ENCODE measurements around the gene KIAA0753. TPM values are rescaled to one million over a fixed set of nuclear protein-coding genes. Genes with fewer than 3 reads are reported as not detected.

Gene KIAA0753
- total and polyA plus RNA-seq, 2 of the 8 experiments (the other 6 are each of a cell fraction or from before 2014, with no cell fraction given), result 5.0 to 27.1 TPM

- Histone ChIP-seq H3K79me2 (ENCODE audit: control insufficient read depth in 1 of 2, insufficient read depth in 2 of 2, low read length in 2 of 2) (no peaks in the 10 kb centered on the region), H2BK15ac (ENCODE audit: low read length) (no peak overlapping the region), H3K23ac (ENCODE audit: insufficient read length) (no peak overlapping the region), H2AK5ac (ENCODE audit: low read depth, low read length) (no peak overlapping the region), H4K20me1 (replicated peaks in 1 of 2; ENCODE audit: control insufficient read depth in 1 of 2, insufficient read depth in 2 of 2, low read length in 2 of 2) (no peaks in the 10 kb centered on the region), H3K9me3 (ENCODE audit: insufficient read depth in 2 of 2, low read depth in 1 of 2, low read length in 1 of 2) (no peaks in the 10 kb centered on the region), H4K91ac (replicated peaks; ENCODE audit: insufficient read length, low read length) (no peak overlapping the region), H3K56ac (replicated peaks; ENCODE audit: insufficient read length, low read depth, low read length) (no peak overlapping the region), H3K18ac (ENCODE audit: extremely low read depth, low read length) (no peak overlapping the region), H3K79me1 (ENCODE audit: low read depth, low read length) (no peaks in the 10 kb centered on the region), H2BK12ac (ENCODE audit: low read depth, low read length) (no peak overlapping the region), H3K4me3 (ENCODE audit: extremely low read depth in 1 of 4, insufficient read depth in 2 of 4, low read depth in 3 of 4, low read length in 4 of 4) (no peak overlapping the region), H2BK5ac (ENCODE audit: low read depth, low read length) (no peak overlapping the region), H3K36me3 (ENCODE audit: control insufficient read depth in 2 of 4, insufficient read depth in 4 of 4, low read length in 3 of 4) (no peaks in the 10 kb centered on the region), H3K4me2 (ENCODE audit: insufficient read depth in 1 of 2, low read depth in 2 of 2, low read length in 2 of 2) (no peak overlapping the region), H3K23me2 (ENCODE audit: low read depth, low read length) (no peaks in the 10 kb centered on the region), H3K9ac (replicated peaks in 1 of 4; ENCODE audit: extremely low read depth in 1 of 4, low read depth in 3 of 4, low read length in 3 of 4) (no peak overlapping the region), H3K4me1 (replicated peaks in 1 of 4; ENCODE audit: control insufficient read depth in 3 of 4, insufficient read depth in 4 of 4, low read length in 3 of 4) (no peaks in the 10 kb centered on the region; a peak in 1 of 7 replicates), H2BK20ac (ENCODE audit: low read length) (no peak overlapping the region), H3K4ac (replicated peaks; ENCODE audit: insufficient read length, low read depth, low read length) (no peak overlapping the region), H2BK120ac (replicated peaks; ENCODE audit: low read depth, low read length) (no peak overlapping the region), H2AFZ (ENCODE audit: low read length) (no peak overlapping the region), H3K14ac (ENCODE audit: insufficient read length) (no peak overlapping the region), H3K27me3 (replicated peaks in 1 of 4; ENCODE audit: control insufficient read depth in 3 of 4, extremely low read depth in 1 of 4, insufficient read depth in 3 of 4, low read length in 3 of 4) (no peaks in the 10 kb centered on the region), H4K5ac (ENCODE audit: insufficient read length, low read depth, low read length) (no peak overlapping the region), H4K8ac (ENCODE audit: extremely low read depth, insufficient read depth, low read length) (no peak overlapping the region; the same call in 1 of the 2 replicates), H3K27ac (ENCODE audit: low read depth, low read length) (no peak overlapping the region)
- no peak for DNase-seq (ENCODE audit: low read depth in 1 of 2, low spot score in 2 of 2)
- POLR2A ChIA-PET (ENCODE audit: partially characterized antibody), result no interaction called here
- CTCF ChIA-PET (ENCODE audit: partially characterized antibody), result interaction anchor here (1.1 to 2.3 kb wide), 5 partner anchors 26 to 168 kb away, joined by 3 to 8 read pairs (median 4); partner anchors contain the start of gene SLC13A5
- 88% methylated on average over 11 of the region's 11 CpGs; no CpG with 5 or more reads in 1 of the 2 experiments for WGBS, 2 experiments (ENCODE audit: extremely low coverage in 1 of 2, insufficient coverage in 1 of 2, insufficient read length in 1 of 2, insufficient replicate concordance in 2 of 2, low coverage in 1 of 2, low lambda C conversion rate in 2 of 2, missing lambda C conversion rate in 1 of 2)
- FAIRE-seq, result no peak
- TF ChIP-seq BACH1 (IDR thresholded peaks at IDR 0.05; ENCODE audit: low read length), result no peak
- no peak for TF ChIP-seq NRF1 (IDR thresholded peaks at IDR 0.05; ENCODE audit: low read depth, low read length)
- no peak for TF ChIP-seq SRF (IDR thresholded peaks at IDR 0.05; ENCODE audit: low read depth, low read length)
- TF ChIP-seq SUZ12 (IDR thresholded peaks at IDR 0.05; ENCODE audit: low read length), result no peak
- TF ChIP-seq ATF3 (IDR thresholded peaks at IDR 0.05; ENCODE audit: insufficient read depth, low read depth, low read length), result no peak
- no peak for TF ChIP-seq JUN (IDR thresholded peaks at IDR 0.05; ENCODE audit: low read depth, low read length)
- TF ChIP-seq RAD21 (IDR thresholded peaks at IDR 0.05 in 1 of 2, conservative IDR thresholded peaks at IDR 0.05 in 1 of 2; ENCODE audit: low read depth in 2 of 2, low read length in 2 of 2), result no peak
- TF ChIP-seq BRCA1 (IDR thresholded peaks at IDR 0.05; ENCODE audit: low read depth, low read length), result no peak
- TF ChIP-seq HDAC2 (IDR thresholded peaks at IDR 0.05; ENCODE audit: borderline replicate concordance in 1 of 2, low read depth in 2 of 2, low read length in 2 of 2), result no peak
- no peak for TF ChIP-seq EZH2 (IDR thresholded peaks at IDR 0.05; ENCODE audit: low read depth, low read length, severe bottlenecking)
- no peak for TF ChIP-seq EGR1 (IDR thresholded peaks at IDR 0.05; ENCODE audit: borderline replicate concordance, low read depth, low read length)
- TF ChIP-seq NANOG (IDR thresholded peaks at IDR 0.05; ENCODE audit: insufficient read depth, low read depth, low read length, poor library complexity, severe bottlenecking), result no peak
These were observed 34.8 kb upstream of the KIAA0753 start for GRCh38 chr17:6675201-6675825.
